ENCODE data around the gene TLCD2. TPM values are rescaled to one million over a fixed set of nuclear protein-coding genes. Genes with fewer than 3 reads are reported as not detected.
"Not testable (repeated sequence)": the region's sequence is repeated elsewhere in the genome, so short reads cannot be mapped to it uniquely, and the experiment has no call there.

TLCD2 gene
- total RNA-seq, 1 donor from 2014 or later: 1.1 TPM

GRCh38 chr17:1676401-1676800, 33.8 kb downstream of the TLCD2 start:
- Mint-ChIP-seq H3K27me3 (ENCODE audit: low read depth) (no peaks in the 10 kb centered on the region), H3K27ac (ENCODE audit: unreplicated experiment) (no peak overlapping the region), H3K9me3 (no peaks in the 10 kb centered on the region), H3K36me3 (ENCODE audit: low read depth) (peaks cover 45% of the 10 kb centered on the region), H3K4me3 (peak overlapping the region; percentile 44), H3K4me1 (no peaks in the 10 kb centered on the region)
- no peak for TF ChIP-seq CTCF (conservative IDR thresholded peaks at IDR 0.05)
- DNase-seq (ENCODE audit: low read depth, low spot score): no peak

GRCh38 chr17:1673041-1673785, 37.0 kb downstream of the TLCD2 start:
- no peak overlapping the region for H3K4me3 Mint-ChIP-seq
- no peak for TF ChIP-seq CTCF (conservative IDR thresholded peaks at IDR 0.05)
- no peaks in the 10 kb centered on the region for H3K9me3 Mint-ChIP-seq
- peaks cover 37% of the 10 kb centered on the region for H3K36me3 Mint-ChIP-seq (ENCODE audit: low read depth)
- H3K27me3 Mint-ChIP-seq (ENCODE audit: low read depth): no peaks in the 10 kb centered on the region
- no peak for DNase-seq (ENCODE audit: low read depth, low spot score)
- no peak overlapping the region for H3K27ac Mint-ChIP-seq (ENCODE audit: unreplicated experiment)
- H3K4me1 Mint-ChIP-seq: no peaks in the 10 kb centered on the region

- H3K9me3 Mint-ChIP-seq; H3K4me1 Mint-ChIP-seq; H3K27ac Mint-ChIP-seq (ENCODE audit: unreplicated experiment); H3K27me3 Mint-ChIP-seq (ENCODE audit: low read depth); H3K4me3 Mint-ChIP-seq; DNase-seq (ENCODE audit: low read depth, low spot score): not testable (repeated sequence)
- peaks cover 36% of the 10 kb centered on the region for H3K36me3 Mint-ChIP-seq (ENCODE audit: low read depth)
These were observed 46.2 kb downstream of the TLCD2 start for GRCh38 chr17:1663934-1664333.

DNA sequence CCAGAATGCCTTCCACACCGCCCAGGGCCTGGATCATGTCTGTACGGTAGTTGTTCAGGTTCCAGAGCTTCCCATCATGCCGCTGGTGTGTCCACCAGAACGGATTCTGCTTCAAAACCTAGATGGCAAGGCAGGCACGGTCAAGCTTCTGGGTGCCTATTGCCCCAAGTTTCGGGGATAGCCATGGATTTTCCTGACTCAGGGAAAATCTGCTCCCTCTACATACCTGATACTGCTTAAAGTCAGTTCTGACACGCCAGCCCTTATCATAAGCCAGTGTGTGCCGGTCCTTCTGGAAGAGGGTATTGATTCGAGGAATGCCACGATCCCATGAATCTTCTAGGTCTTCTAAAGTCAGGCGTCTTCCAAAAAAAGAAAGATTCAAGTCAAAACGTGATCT, 49.1 kb downstream of the TLCD2 start:
- Mint-ChIP-seq H3K27me3 (ENCODE audit: low read depth) (no peaks in the 10 kb centered on the region), H3K9me3 (no peaks in the 10 kb centered on the region), H3K36me3 (ENCODE audit: low read depth) (peaks cover 51% of the 10 kb centered on the region), H3K4me1 (no peaks in the 10 kb centered on the region), H3K4me3 (no peak overlapping the region), H3K27ac (ENCODE audit: unreplicated experiment) (no peak overlapping the region)
- no peak for DNase-seq (ENCODE audit: low read depth, low spot score)
- TF ChIP-seq CTCF (conservative IDR thresholded peaks at IDR 0.05): no peak

- Mint-ChIP-seq H3K4me3 (no peak overlapping the region), H3K27me3 (ENCODE audit: low read depth) (no peaks in the 10 kb centered on the region), H3K4me1 (no peaks in the 10 kb centered on the region), H3K27ac (ENCODE audit: unreplicated experiment) (no peak overlapping the region), H3K9me3 (no peaks in the 10 kb centered on the region), H3K36me3 (ENCODE audit: low read depth) (peaks cover 62% of the 10 kb centered on the region)
- no peak for TF ChIP-seq CTCF (conservative IDR thresholded peaks at IDR 0.05)
- DNase-seq (ENCODE audit: low read depth, low spot score): no peak
These were observed 52.1 kb downstream of the TLCD2 start for GRCh38 chr17:1658100-1658499.

GRCh38 chr17:1653735-1654134, 56.4 kb downstream of the TLCD2 start:
- Mint-ChIP-seq H3K27ac (ENCODE audit: unreplicated experiment) (no peak overlapping the region), H3K4me3 (no peak overlapping the region), H3K36me3 (ENCODE audit: low read depth) (peaks cover 37% of the 10 kb centered on the region), H3K4me1 (no peaks in the 10 kb centered on the region), H3K9me3 (no peaks in the 10 kb centered on the region), H3K27me3 (ENCODE audit: low read depth) (no peaks in the 10 kb centered on the region)
- TF ChIP-seq CTCF (conservative IDR thresholded peaks at IDR 0.05): no peak
- no peak for DNase-seq (ENCODE audit: low read depth, low spot score)

- not testable (repeated sequence) for H3K27me3 Mint-ChIP-seq (ENCODE audit: low read depth); H3K4me1 Mint-ChIP-seq; H3K9me3 Mint-ChIP-seq; H3K27ac Mint-ChIP-seq (ENCODE audit: unreplicated experiment); DNase-seq (ENCODE audit: low read depth, low spot score)
- Mint-ChIP-seq H3K36me3 (ENCODE audit: low read depth) (peaks cover 28% of the 10 kb centered on the region), H3K4me3 (peak overlapping the region; percentile 59)
These were observed 57.4 kb downstream of the TLCD2 start for GRCh38 chr17:1652794-1653193.
